Smooth muscle cell (in vitro differentiated cells): ENCODE data around the gene ATP2C1. TPM values are rescaled to one million over a fixed set of nuclear protein-coding genes. Genes with fewer than 3 reads are reported as not detected.

Source experiments
- DNase-seq: peaks from one replicate; lab custom pipeline; 2025; ENCODE audit not compliant: unreplicated experiment; lab: John Stamatoyannopoulos, UW
- H2AFZ ChIP-seq: fragments of 200-600 bp; sonication (generic); 2 replicates; pipeline ENCODE4 v1.6.0; 2016; ENCODE audit warnings: antibody characterized with exemption, low read depth, mild to moderate bottlenecking
- H3F3A ChIP-seq: fragments of 200-600 bp; sonication (generic); 2 replicates; pipeline ENCODE4 v1.6.0; 2017; ENCODE audit warnings: antibody characterized with exemption, low read depth
- H3K27ac ChIP-seq: fragments of 200-600 bp; sonication (generic); 2 replicates; pipeline ENCODE4 v1.5.1; 2016; ENCODE audit warnings: low read depth, mild to moderate bottlenecking
- H3K27me3 ChIP-seq: fragments of 200-600 bp; sonication (generic); 2 replicates; pipeline ENCODE4 v1.6.1; 2016; ENCODE audit warnings: low read depth, mild to moderate bottlenecking
- H3K36me3 ChIP-seq: fragments of 200-600 bp; sonication (generic); 2 replicates; pipeline ENCODE4 v1.5.1; 2016; ENCODE audit warnings: low read depth
- H3K4me1 ChIP-seq: fragments of 200-600 bp; sonication (generic); 2 replicates; pipeline ENCODE4 v1.5.1; 2016; ENCODE audit warnings: low read depth
- H3K4me2 ChIP-seq: fragments of 200-600 bp; sonication (generic); 2 replicates; pipeline ENCODE4 v1.6.0; 2016; ENCODE audit warnings: mild to moderate bottlenecking
- H3K4me3 ChIP-seq: fragments of 200-600 bp; sonication (generic); 2 replicates; pipeline ENCODE4 v1.5.1; 2016; ENCODE audit warnings: mild to moderate bottlenecking
- H3K79me2 ChIP-seq: fragments of 200-600 bp; sonication (generic); 2 replicates; pipeline ENCODE4 v1.6.0; 2016; ENCODE audit warnings: low read depth, mild to moderate bottlenecking
- H3K9ac ChIP-seq: fragments of 200-600 bp; sonication (generic); 2 replicates; pipeline ENCODE4 v1.6.0; 2016; ENCODE audit warnings: low read depth
- H3K9me3 ChIP-seq: fragments of 200-600 bp; sonication (generic); replicated peaks from 2 replicates; pipeline ENCODE4 v1.5.1; 2016; ENCODE audit warnings: low read depth
- H4K20me1 ChIP-seq: fragments of 200-600 bp; sonication (generic); 2 replicates; pipeline ENCODE4 v1.6.0; 2016; ENCODE audit warnings: low read depth
- WGBS: methylation state at CpG from one replicate; pipeline ENCODE4 v1.1.7; 2016; ENCODE audit warnings: low lambda C conversion rate; 5-methylcytosine and 5-hydroxymethylcytosine counted together
- polyA plus RNA-seq: library from polyadenylated mRNA; unstranded; fragments of >200 nt; fragmentation: Nextera tagmentation; extraction: Ambion mirVana; gene quantifications from 2 replicates; pipeline ENCODE4 v1.2.1, GENCODE V29; 2016
- total RNA-seq: library from RNA; depleted of rRNA; stranded (reverse); fragments of >200 nt; gene quantifications from 2 replicates; pipeline ENCODE4 v1.2.3, GENCODE V29; 2014
- TF ChIP-seq, protein P1 (sequence below): fragments of 200-600 bp; sonication (generic); IDR thresholded peaks from 2 replicates; pipeline ENCODE4 v1.5.1; 2017; ENCODE audit warnings: borderline replicate concordance, mild to moderate bottlenecking, antibody characterized with exemption; ENCODE audit not compliant: insufficient read depth, poor library complexity, severe bottlenecking

Gene ATP2C1
- total and polyA plus RNA-seq, 2 experiments from 2014 or later: 36.0 to 85.9 TPM

DNA sequence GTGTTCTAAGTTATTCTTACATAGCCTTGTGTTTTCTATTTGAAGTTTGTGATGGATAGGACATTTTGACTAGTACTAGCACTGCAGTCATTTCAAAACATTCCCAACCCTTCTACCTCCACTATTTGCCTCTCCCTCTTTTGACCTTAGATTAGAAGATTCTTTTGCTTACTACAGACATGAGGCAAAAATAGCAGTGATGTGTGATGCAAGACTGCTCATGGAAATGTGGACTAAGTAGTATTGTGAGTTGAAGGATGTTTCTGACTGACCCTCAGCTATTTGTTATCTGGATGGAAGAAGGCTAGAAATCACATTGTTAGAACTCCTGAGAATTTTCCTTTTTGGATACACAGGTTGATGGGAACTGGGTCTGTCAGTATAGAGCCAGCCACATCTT lies 45.9 kb downstream of the ATP2C1 start:
- Histone ChIP-seq H3K36me3 (no peaks in the 10 kb centered on the region), H3F3A (no peaks in the 10 kb centered on the region), H4K20me1 (no peaks in the 10 kb centered on the region), H2AFZ (no peak overlapping the region), H3K4me3 (no peak overlapping the region), H3K27me3 (no peaks in the 10 kb centered on the region), H3K4me1 (no peaks in the 10 kb centered on the region), H3K9me3 (no peaks in the 10 kb centered on the region), H3K4me2 (no peak overlapping the region), H3K79me2 (no peaks in the 10 kb centered on the region), H3K27ac (no peak overlapping the region), H3K9ac (no peak overlapping the region)
- DNase-seq: no peak
- TF ChIP-seq, protein P1, sequence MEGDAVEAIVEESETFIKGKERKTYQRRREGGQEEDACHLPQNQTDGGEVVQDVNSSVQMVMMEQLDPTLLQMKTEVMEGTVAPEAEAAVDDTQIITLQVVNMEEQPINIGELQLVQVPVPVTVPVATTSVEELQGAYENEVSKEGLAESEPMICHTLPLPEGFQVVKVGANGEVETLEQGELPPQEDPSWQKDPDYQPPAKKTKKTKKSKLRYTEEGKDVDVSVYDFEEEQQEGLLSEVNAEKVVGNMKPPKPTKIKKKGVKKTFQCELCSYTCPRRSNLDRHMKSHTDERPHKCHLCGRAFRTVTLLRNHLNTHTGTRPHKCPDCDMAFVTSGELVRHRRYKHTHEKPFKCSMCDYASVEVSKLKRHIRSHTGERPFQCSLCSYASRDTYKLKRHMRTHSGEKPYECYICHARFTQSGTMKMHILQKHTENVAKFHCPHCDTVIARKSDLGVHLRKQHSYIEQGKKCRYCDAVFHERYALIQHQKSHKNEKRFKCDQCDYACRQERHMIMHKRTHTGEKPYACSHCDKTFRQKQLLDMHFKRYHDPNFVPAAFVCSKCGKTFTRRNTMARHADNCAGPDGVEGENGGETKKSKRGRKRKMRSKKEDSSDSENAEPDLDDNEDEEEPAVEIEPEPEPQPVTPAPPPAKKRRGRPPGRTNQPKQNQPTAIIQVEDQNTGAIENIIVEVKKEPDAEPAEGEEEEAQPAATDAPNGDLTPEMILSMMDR: no peak

DNA sequence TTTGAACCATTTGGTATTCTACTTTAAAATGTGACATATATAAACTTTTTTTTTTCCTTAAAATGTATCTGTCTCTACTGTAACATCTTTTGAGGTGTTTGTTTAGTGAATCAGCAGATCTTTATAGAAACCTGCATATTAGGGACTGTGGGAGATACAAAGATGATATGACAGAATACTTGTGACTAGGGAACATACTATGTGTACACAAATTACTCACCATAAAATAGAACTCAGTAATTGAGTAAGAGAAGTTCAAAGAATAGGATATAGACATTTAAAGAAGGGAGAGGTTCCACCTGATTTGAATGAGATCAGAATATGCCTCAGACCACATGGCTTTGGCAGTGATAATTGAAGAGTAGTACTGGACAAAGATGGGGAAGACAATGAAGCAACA lies 47.9 kb downstream of the ATP2C1 start:
- TF ChIP-seq, protein P1: no peak
- no peak overlapping the region for H3K4me3 ChIP-seq
- no peaks in the 10 kb centered on the region for H3F3A ChIP-seq
- H3K79me2 ChIP-seq: no peaks in the 10 kb centered on the region
- H3K27me3 ChIP-seq: no peaks in the 10 kb centered on the region
- no peak overlapping the region for H2AFZ ChIP-seq
- H3K27ac ChIP-seq: no peak overlapping the region
- H3K9me3 ChIP-seq: no peaks in the 10 kb centered on the region
- DNase-seq: no peak
- H4K20me1 ChIP-seq: no peaks in the 10 kb centered on the region
- peaks cover 4% of the 10 kb centered on the region for H3K36me3 ChIP-seq
- no peak overlapping the region for H3K9ac ChIP-seq
- no peak overlapping the region for H3K4me2 ChIP-seq
- H3K4me1 ChIP-seq: no peaks in the 10 kb centered on the region

DNA sequence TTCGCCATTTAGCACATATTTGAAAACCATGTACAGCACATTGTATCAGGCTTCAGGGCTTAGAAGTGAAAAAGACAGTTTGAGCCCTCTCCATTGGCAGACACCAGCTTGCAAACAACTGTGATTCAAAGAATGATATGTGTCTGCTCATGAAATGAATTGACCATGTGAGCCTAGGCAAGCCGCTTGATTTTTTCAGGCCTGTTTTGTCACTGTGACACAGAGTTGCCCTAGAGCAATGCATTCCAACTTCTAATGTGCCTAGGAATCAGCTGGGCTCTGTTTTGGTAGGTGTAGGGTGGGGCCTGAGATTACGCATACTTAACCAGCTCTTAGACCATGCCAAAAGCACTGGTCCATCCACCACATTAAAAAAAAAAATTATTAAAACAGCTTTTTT lies 53.0 kb downstream of the ATP2C1 start:
- Histone ChIP-seq H3K9me3 (no peaks in the 10 kb centered on the region), H4K20me1 (no peaks in the 10 kb centered on the region), H2AFZ (no peak overlapping the region), H3K27me3 (no peaks in the 10 kb centered on the region), H3F3A (no peaks in the 10 kb centered on the region), H3K36me3 (peaks cover 8% of the 10 kb centered on the region), H3K4me2 (no peak overlapping the region), H3K4me1 (peaks cover 8% of the 10 kb centered on the region), H3K4me3 (no peak overlapping the region), H3K27ac (no peak overlapping the region), H3K79me2 (no peaks in the 10 kb centered on the region), H3K9ac (no peak overlapping the region)
- 84% methylated on average over 3 of the region's 3 CpGs for WGBS
- no peak for DNase-seq
- TF ChIP-seq, protein P1: no peak

DNA sequence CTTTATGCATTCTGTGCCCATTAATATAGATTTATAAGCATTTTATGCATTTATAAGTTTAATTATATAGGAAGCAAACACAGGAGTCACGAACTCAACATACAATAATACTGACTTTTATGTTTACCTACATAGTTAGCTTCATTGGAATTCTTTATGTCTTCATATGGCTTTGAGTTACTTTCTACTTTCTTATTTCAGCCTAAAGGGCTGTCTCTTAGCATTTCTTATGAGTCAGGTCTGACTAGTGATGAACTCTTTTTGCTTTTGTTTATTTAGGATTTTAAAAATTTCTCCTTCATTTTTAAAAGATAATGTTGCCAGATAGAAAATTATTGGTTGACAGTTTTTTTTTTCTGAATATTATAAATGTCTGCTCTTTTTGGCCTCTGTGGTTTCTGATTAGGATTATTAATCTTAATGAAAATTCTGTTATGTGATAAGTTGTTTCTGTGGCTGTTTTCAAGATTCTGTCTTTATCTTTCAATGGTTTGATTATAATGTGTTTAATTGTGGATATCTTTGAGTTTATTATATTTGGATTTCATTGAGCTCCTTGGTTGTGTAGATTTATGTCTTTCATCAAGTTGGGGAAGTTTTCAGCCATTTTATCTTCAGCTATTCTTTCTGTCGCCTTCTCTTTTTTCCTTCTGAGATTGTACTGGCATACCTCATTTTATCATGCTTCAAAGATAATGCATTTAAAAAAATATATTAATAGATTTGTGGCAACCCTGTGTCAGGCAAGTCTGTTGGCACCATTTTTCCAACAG lies 54.3 kb downstream of the ATP2C1 start:
- Histone ChIP-seq H2AFZ (no peak overlapping the region), H3F3A (no peaks in the 10 kb centered on the region), H3K27ac (no peak overlapping the region), H3K4me3 (no peak overlapping the region), H3K4me2 (no peak overlapping the region), H3K4me1 (peaks cover 8% of the 10 kb centered on the region), H3K36me3 (peaks cover 8% of the 10 kb centered on the region), H4K20me1 (no peaks in the 10 kb centered on the region), H3K79me2 (no peaks in the 10 kb centered on the region), H3K9ac (no peak overlapping the region), H3K27me3 (no peaks in the 10 kb centered on the region), H3K9me3 (no peaks in the 10 kb centered on the region)
- TF ChIP-seq, protein P1: no peak
- no peak for DNase-seq
- WGBS: 97% methylated on average over 2 of the region's 2 CpGs
